Renal cortex interstitium (tissue), 11 donors: ENCODE data around the gene PDC. TPM values are rescaled to one million over a fixed set of nuclear protein-coding genes. Genes with fewer than 3 reads are reported as not detected.
"Not testable (repeated sequence)": the region's sequence is repeated elsewhere in the genome, so short reads cannot be mapped to it uniquely, and the experiment has no call there.

Source experiments
- DNase-seq, 11 donors: peaks; one replicate each; pipeline ENCODE4 v3.0.0-alpha.2; 2013; ENCODE audit warnings: low read depth in 9 of 11, low spot score in 4 of 11; ENCODE audit errors: extremely low read depth in 1 of 11
- polyA plus RNA-seq, 3 donors: library from polyadenylated mRNA; unstranded; fragments of 120-200 nt; gene quantifications; one replicate each; pipeline ENCODE4 v1.2.1, GENCODE V29; 2013; ENCODE audit not compliant: insufficient read length in 3 of 3

Gene PDC
- polyA plus RNA-seq, 3 donors: 0.11 to 0.39 (median 0.26) TPM

- no peak for DNase-seq
Observed at GRCh38 chr1:186476264-186477040, 15.5 kb upstream of the PDC start.

DNA sequence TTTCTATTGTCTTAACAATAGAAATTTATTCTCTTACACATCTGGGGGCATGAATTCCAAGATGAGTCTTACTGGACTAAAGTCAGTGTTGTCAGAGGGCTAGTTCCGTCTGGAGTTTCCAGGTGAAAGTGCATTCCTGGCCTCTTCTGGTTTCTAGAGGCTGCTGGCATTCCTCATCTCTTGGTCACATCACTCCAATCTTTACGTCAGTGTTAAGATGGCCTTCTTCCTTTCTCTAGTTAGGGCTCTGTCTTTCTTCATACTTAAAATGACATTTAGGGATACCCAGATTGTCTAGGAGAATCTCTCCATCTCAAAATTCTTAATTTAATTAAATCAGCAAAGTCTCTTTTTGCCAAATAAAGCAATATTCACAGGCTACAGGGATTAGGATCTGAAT lies 13.3 kb upstream of the PDC start:
- DNase-seq: no peak

DNA sequence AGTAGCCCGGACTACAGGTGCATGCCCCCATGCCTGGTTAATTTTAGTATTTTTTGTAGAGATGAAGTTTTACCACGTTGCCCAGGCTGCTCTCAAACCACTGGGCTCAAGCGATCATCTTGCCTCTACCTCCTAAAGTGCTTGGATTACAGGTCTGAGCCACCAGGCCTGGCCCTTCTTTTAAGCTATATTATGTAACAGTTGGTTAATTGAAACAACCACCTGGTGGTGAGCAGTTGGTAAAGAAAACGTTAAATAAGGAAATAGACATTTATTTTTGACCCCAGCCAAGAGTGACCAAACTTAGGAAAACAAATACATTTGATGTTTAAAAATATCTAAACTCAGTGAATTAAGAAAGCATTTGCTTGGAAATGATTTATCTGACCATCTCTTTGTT lies 12.1 kb upstream of the PDC start:
- DNase-seq: no peak

GRCh38 chr1:186465946-186466345 lies 5.0 kb upstream of the PDC start:
- no peak for DNase-seq

GRCh38 chr1:186465491-186465890 lies 4.6 kb upstream of the PDC start:
- DNase-seq: not testable (repeated sequence)

DNA sequence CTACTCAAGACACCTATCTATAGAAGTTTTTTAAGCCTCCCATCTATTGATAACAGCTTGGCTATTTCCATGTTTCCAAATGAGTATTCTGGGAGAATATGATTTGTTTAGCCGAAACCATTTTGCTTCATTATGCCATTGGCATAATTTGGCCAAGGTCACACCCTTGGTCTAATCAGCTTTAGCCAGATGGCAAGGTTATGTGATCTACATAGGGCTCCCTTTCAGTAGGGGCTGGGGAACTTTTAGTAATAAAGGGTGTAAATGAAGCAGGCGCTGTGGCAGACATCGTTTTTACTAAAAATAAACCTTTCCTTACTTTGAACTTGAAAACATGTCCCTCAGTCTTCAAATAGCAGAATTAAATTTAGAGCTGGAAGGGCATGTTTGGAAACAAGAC lies 3.0 kb upstream of the PDC start:
- no peak for DNase-seq

DNA sequence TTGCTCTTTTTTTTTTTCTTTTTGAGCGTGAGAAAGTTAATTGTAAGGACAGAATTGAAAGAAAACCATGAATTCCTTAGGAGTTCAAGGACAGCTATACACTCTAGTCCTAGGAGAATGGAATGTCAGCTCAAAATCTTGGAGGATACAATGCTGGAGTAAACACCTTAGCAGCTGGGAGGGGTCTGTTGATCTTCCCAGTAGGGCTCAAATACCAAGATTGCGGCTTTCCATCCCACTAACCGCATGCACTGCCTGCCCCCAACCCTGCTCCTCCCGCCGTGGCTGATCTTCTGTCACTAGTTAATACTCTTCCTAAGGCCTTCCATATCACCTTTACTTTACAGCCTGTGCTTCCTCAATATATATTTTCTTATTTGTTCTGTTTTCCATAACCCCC lies 2.6 kb upstream of the PDC start:
- DNase-seq: no peak

- DNase-seq: not testable (repeated sequence)
Observed at GRCh38 chr1:186459161-186459560, 1.8 kb downstream of the PDC start.

- DNase-seq: no peak
Observed at GRCh38 chr1:186456729-186457255, 4.1 kb downstream of the PDC start.

DNA sequence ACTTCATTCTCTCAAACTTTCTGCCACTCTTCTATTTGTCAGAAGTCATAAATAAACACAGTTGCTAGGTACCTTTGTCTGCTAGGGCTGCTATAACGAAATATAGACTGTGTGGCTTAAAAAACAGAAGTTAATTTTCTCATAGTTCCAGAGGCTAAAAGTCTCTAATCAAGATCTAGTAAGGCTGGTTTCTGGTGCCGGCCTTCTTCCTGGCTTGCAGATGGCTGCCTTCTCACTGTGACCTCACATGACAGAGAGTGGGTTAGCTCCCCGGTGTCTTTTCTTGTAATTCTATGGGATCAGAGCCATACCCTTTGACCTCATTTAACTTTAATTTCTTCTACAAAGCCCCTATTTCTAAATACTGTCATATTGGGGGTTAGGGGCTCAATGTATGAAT lies 5.9 kb downstream of the PDC start:
- no peak for DNase-seq

- DNase-seq: no peak
Observed at GRCh38 chr1:186446152-186446551, 14.8 kb downstream of the PDC start.

GRCh38 chr1:186443638-186444037 lies 17.3 kb downstream of the PDC start:
- DNase-seq: no peak

- DNase-seq: no peak
Observed at GRCh38 chr1:186442651-186443375, 18.1 kb downstream of the PDC start.

GRCh38 chr1:186440584-186440983 lies 20.3 kb downstream of the PDC start:
- no peak for DNase-seq

DNA sequence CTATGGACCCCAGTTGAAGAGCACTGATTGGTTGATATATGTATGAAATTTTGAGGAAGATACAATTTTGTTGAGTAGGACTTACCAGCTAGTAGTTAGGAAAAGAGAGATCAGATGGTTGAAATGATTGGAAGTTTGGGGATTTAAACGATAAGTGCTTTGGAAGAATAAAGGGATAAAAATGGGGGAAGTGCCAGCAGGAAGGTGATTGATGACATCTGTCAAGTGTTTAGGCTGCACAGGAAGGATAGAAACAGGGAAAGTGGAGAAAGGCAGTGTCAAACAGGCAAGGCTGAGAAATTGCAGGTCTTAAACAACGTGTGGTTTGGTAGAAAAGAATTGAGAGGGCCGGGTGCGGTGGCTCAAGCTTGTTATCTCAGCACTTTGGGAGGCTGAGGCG lies 22.3 kb downstream of the PDC start:
- no peak for DNase-seq

- no peak for DNase-seq
Observed at GRCh38 chr1:186435336-186435735, 25.6 kb downstream of the PDC start.

DNA sequence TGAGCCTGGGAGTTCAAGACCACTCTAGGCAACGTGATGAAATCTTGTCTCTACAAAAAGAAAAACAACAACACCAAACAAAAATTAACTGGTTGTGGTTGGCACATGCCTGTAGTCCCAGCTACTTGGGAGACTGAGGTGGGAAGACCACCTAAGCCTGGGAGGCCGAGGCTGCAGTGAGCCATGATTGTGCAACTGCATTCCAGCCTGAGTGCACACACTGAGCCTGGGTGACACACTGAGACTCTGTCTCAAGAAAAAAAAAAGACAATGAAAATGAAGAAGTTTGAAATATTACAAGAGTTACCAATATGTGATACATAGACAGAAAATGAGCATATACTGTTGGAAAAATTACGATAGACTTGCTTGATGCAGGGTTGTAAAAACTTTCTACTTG lies 31.9 kb downstream of the PDC start:
- DNase-seq: no peak

GRCh38 chr1:186426118-186426517 lies 34.8 kb downstream of the PDC start:
- no peak for DNase-seq

DNA sequence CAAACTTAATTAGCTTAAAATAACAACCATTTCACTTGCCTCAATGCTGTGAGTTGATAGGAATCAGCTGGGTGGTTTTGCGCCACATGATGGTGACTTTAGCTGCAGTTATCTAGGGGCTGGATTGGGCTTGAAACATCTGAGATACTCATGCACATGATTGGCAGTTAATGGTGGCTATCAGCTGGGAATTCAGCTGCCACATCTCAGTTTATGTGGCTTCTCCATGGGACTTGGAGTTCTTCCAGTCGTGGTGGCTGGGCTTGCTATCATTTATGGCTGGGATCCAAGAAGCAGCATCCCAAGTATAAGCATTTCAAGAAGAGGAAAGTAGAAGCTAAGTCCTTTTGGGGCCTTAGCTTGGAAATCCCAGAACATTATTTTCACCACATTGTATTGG lies 36.4 kb downstream of the PDC start:
- DNase-seq: no peak

DNA sequence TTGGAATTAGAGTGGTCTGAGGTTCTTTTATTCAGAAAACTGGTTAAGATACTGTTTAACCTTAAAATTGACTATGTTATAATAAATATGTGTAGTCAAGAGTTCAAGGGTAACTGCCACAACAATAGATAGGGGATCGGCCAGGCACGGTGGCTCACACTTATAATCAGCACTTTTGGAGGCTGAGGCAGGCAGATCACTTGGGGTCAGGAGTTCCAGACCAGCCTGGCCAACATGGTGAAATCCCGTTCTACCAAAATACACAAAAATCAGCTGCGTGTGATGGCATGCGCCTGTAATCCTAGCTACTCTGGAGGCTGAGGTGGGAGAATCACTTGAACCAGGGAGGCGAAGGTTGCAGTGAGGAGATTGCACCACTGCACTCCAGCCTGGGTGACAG lies 39.5 kb downstream of the PDC start:
- no peak for DNase-seq

- DNase-seq: no peak
Observed at GRCh38 chr1:186420923-186421322, 40.0 kb downstream of the PDC start.
